Head of caudate nucleus (tissue), 42 donors: ENCODE measurements around the gene SMIM12.
A peak's percentile ranks its signal among the peaks of the same experiment; 100 is the strongest.

Experiments used
- DNase-seq, 42 donors: peaks; one replicate each; pipeline versions ENCODE4 v3.0.0 to v3.0.0-alpha.2; 2020 to 2021; ENCODE audit warnings: mixed read lengths in 7 of 42
- intact Hi-C: fragments of 100-400 bp; cut with DNase I; formaldehyde crosslinking; loops from one replicate; pipeline ENCODE4 v1.15.0; 2022

The SMIM12 gene

DNA sequence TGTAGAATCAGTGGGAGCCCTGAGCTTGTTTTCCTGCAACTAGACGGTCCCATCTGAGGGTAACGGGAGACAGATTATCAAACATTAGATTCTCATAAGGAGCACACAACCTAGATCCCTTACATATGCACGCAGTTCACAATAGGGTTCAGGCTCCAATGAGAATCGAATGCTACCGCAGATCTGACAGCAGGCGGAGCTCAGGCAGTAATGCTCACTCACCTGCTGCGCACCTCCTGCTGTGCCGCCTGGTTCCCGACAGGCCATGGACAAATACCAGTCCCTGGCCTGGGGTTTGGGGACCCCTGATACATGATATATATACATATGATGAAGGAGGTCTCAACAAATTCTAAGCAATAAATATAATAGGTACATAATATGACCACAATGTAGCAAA is 19.7 kb upstream of the SMIM12 start:
- DNase-seq, result peak in 7 of 42 donors; percentile 29 to 44 (median 33)
- intact Hi-C loops, result no loop called here

DNA sequence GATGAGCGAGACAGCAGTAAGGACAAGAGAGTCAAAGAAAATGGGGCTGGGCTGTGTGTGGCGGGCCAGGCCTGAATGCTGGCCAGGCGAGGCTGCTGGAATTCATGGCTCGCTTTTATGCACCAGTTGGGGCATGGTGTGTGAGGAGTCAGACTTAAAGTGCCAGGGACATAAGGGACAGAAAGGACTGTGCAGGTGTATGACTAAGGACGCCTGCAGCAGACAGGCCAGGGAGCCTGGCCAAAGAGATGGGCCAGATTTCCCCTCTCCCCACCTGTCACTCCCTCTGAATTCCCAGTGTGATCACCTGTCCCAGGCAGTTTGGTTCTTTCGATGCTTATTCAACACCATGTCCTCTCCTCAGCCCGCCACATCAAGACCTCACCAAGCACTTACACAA is 16.9 kb upstream of the SMIM12 start:
- DNase-seq, result peak in 3 of 42 donors; percentile 7 to 31 (median 17)
- intact Hi-C loops, result no loop called here

DNA sequence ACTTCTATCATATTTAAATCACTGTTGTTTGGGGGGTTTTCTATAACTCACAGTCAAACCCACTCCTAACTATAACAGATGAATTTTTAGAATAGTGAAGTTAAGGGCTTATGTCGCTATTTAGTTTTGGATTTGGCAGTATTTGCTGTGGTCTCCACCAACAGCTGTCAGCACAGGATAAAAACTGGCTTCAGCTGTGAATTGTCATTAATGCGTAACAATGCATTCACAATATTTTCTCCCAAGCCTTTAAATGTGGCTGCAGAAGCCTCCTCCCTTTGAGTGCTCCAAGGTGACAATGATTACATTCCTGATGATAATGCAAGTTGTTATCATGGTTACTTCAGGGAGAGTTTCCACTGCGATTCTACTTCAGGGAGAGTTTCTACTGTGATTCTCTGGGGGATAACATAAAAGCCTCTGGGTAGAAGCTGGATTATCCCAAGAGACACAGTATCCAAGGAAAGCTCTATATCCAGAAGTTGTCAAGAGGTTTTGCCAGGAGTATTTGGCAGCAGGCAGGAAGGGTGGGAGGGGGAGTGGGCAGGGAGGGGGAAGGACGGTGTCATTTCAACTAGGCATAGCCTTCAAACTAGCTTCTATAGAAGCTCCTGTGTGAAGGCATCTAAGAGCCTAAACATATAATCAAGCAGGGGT is 14.9 kb upstream of the SMIM12 start:
- intact Hi-C loops, result no loop called here
- DNase-seq, result peak in 2 of 42 donors; percentile 29 to 31

DNA sequence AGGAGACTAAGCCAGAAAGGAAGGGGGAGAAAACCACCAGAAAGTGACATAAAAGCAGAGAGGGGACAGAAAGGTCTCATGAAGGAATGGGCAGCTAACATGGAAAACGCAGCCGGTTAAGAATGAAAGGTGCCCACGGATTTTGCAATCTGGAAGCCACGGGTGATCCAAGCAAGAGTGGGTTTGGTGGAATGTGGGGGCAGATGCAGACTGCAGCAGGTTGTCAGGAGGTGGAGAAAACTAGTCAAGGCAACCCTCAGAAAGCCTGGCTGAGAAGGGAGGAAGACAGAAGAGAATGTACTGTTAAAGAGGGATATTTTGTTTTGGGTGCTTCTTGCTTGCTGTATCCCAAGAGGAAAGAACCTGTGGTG is 12.6 kb upstream of the SMIM12 start:
- intact Hi-C loops, result no loop called here
- peak in 36 of 42 donors; percentile 28 to 87 (median 58) for DNase-seq

DNA sequence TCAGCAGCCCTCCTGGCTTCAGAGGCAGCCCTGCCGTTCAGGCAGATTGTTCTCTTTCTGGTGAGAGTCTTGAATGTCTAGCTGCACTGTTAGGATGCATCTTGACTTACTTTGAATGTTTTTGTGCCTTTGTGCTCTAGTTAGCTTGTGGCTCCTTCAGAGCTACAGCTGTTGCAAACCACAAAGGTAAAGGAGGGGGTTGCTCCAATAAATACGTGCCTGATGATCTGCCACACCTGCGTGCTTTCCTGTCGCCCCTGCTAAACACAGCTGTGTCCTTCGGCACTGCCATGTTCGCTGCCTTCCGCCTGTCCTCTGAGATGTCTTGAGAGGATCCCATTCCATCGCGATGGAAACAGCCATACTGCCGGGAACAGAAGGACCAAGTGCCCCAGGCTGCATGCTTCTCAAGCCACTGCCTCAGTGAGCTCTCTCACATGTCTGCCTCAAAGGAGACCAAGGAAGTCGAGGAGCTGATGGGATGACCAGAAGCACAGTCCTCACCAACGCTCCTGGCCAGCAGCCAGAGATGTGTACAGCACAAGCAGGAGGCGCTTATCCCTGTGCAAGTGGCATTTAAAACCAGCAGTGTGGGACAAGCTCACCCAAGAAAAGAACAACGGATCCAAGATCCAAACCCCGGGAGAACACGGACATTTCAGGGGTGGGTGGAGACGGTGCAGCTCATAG is 12.0 kb upstream of the SMIM12 start:
- DNase-seq, result peak in 2 of 42 donors; percentile 13 to 24
- intact Hi-C loops, result no loop called here

- peak in 35 of 42 donors; percentile 23 to 83 (median 50) for DNase-seq
- intact Hi-C loops, result no loop called here
Observed at GRCh38 chr1:34870395-34870794, 10.8 kb upstream of the SMIM12 start.

DNA sequence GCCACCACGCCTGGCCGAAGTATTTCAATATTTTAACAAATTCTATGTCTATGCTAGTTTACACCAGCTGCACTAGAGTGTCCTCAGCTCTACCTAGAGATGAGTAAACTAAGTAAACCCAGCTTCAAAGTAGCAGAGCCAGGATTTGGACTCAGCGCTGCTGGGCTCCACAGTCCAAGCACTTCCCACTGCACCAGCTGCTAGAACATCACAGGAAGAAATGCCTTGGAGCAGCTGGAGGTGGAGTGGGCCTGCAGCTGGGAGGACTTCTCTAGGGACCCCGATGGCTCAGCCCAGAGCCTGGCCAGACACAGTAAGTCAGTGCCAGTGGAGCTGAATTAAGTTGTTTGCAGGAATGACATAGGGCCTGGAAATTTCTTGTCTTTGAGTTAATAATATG is 10.2 kb upstream of the SMIM12 start:
- intact Hi-C loops, result loop anchor here (5.0 to 10.0 kb wide), 3 partner anchors 82 to 315 kb away; partner anchors contain the start of gene TMEM35B
- no peak for DNase-seq

- intact Hi-C loops, result loop anchor here (5.0 to 10.0 kb wide), 3 partner anchors 81 to 316 kb away; partner anchors contain the start of gene TMEM35B
- no peak for DNase-seq
Observed at GRCh38 chr1:34868230-34869049, 8.9 kb upstream of the SMIM12 start.

DNA sequence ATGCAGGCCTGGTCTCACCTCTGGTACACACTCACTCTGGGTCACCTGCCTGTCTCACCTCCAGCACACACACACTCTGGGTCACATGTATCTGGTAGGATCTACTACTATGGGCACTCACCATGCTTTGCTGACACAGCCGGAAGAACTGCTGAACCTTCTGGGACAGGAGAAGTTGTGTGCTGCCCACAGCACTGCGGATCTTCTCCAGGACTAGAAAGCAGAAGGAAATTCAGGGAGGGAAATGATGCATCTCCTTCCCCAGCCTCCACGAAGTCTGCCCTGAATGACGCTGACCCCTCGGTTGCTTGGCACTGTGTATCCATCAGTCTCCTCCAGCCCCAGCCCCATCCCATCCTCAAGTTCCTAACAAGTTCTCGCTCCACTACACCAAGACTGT is 7.9 kb upstream of the SMIM12 start:
- peak in 1 of 42 donors; percentile 35 for DNase-seq

GRCh38 chr1:34866762-34867109 is 7.2 kb upstream of the SMIM12 start:
- DNase-seq, result no peak
- intact Hi-C loops, result loop anchor here (5.0 to 10.0 kb wide), 3 partner anchors 79 to 318 kb away; partner anchors contain the start of gene TMEM35B

More for the DNA sequence above, 7.9 kb upstream of the SMIM12 start:
- intact Hi-C loops, result loop anchor here (5.0 to 10.0 kb wide), 3 partner anchors 80 to 317 kb away; partner anchors contain the start of gene TMEM35B

GRCh38 chr1:34865981-34866761 is 6.6 kb upstream of the SMIM12 start:
- intact Hi-C loops, result loop anchor here (5.0 to 10.0 kb wide), 3 partner anchors 79 to 319 kb away; partner anchors contain the start of gene TMEM35B
- peak; percentile 69 to 93 (median 86) for DNase-seq

DNA sequence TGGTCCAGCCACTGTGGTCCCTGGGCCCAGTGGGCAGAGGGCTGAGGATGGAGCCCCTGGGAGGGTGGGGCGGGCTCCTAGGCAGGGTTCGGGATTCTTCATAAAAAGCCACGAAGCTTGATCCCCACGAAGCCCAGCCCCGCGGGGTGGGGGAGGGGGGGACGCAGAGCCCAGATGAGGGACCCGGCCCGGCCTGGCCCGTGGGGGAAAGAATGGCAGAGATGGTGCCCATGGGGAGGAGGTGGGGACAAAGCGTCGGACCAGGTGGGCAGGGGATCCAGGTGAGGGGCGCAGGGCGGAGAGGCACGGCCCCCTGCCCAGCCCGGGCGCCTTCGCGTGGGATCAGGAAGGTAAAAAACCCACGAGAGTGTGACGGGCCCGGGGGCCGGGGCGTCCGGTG is 6.0 kb upstream of the SMIM12 start:
- intact Hi-C loops, result loop anchor here (5.0 to 10.0 kb wide), 3 partner anchors 78 to 319 kb away; partner anchors contain the start of gene TMEM35B
- DNase-seq, result no peak

GRCh38 chr1:34864759-34865158 is 5.2 kb upstream of the SMIM12 start:
- no peak for DNase-seq
- intact Hi-C loops, result loop anchor here (5.0 to 10.0 kb wide), 3 partner anchors 77 to 320 kb away; partner anchors contain the start of gene TMEM35B

DNA sequence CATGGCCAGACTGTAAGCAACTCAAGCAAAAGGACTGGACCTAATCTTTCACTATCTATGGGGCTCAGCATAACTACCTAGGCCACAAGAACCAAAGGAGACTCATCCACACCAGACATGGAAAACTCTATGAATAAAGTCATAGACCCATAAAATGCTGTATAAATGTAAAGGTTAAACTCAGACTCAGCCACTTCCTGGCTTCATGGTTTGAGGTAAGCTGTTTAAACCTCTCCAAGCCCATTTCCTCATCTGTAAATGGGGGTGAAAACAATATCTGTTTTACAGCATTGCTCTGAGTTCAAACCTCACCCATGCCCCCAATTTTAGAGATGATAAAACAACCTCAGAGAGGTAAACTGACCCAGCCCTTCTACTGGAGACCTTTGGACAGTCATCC is 4.0 kb upstream of the SMIM12 start:
- DNase-seq, result no peak
- intact Hi-C loops, result loop anchor here (10.0 kb wide), 2 partner anchors 121 to 321 kb away; partner anchors contain the start of gene TMEM35B

- peak in 28 of 42 donors; percentile 18 to 77 (median 46) for DNase-seq
- intact Hi-C loops, result no loop called here
Observed at GRCh38 chr1:34858901-34859445, 576 bp downstream of the SMIM12 start.

DNA sequence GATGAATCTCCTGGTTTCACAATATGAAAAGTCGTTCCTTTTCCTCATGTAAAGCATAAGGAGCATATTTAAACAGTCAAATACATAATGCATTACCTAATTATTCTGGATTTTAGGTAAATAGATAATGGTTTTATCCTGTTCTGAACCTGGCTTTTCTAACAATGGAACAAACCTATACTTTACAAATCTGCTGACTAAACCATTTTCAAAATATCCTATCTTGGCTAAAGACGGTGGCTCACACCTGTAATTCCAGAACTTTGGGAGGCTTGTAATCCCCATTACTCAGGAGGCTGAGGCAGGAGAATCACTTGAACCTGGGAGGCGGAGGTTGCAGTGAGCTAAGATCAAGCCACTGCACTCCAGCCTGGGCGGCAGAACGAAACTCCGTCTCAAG is 2.9 kb downstream of the SMIM12 start:
- DNase-seq, result no peak
- intact Hi-C loops, result no loop called here

GRCh38 chr1:34852677-34853217 is 6.8 kb downstream of the SMIM12 start:
- DNase-seq, result peak; percentile 73 to 96 (median 91)
- intact Hi-C loops, result no loop called here
